Nephron (organoid): Measurements from ENCODE around the gene CFL2.
A peak's percentile ranks its signal among the peaks of the same experiment; 100 is the strongest.
"Not testable (repeated sequence)": the region's sequence is repeated elsewhere in the genome, so short reads cannot be mapped to it uniquely, and the experiment has no call there.

ENCODE experiments used
- H3K27ac Mint-ChIP-seq, 3 experiments: 2 replicates each; pipeline ENCODE4 v1.8.0; 2020; ENCODE audit warnings: mixed read lengths in 3 of 3, mild to moderate bottlenecking in 2 of 3, moderate library complexity in 1 of 3
- H3K27me3 Mint-ChIP-seq: 2 replicates; pipeline ENCODE4 v1.8.0; 2021; ENCODE audit warnings: low read depth, mild to moderate bottlenecking, moderate library complexity, mixed read lengths
- H3K36me3 Mint-ChIP-seq: 2 replicates; pipeline ENCODE4 v1.8.0; 2020; ENCODE audit warnings: low read depth, mixed read lengths
- H3K4me1 Mint-ChIP-seq: 2 replicates; pipeline ENCODE4 v1.8.0; 2020; ENCODE audit warnings: mixed read lengths
- H3K4me3 Mint-ChIP-seq, 3 experiments: 2 replicates each; pipeline ENCODE4 v1.8.0; 2020; ENCODE audit warnings: mild to moderate bottlenecking in 3 of 3, mixed read lengths in 3 of 3, moderate library complexity in 2 of 3
- H3K9me3 Mint-ChIP-seq: 2 replicates; pipeline ENCODE4 v1.8.0; 2020; ENCODE audit warnings: mixed read lengths
- CTCF ChIP-seq, 3 experiments: fragments of 200-600 bp; sonication (generic); IDR thresholded peaks; one replicate each; pipeline ENCODE4 v1.5.0; 2021; ENCODE audit warnings: antibody characterized with exemption in 3 of 3; ENCODE audit not compliant: unreplicated experiment in 3 of 3

Gene CFL2

GRCh38 chr14:34742270-34743115, 28.1 kb upstream of the CFL2 start:
- TF ChIP-seq CTCF (IDR thresholded peaks at IDR 0.05; ENCODE audit: unreplicated experiment in 3 of 3) = no peak
- Mint-ChIP-seq H3K27ac (peak overlapping the region in 1 of 3 experiments; percentile 12), H3K4me1 (peaks cover 6% of the 10 kb centered on the region), H3K36me3 (no peaks in the 10 kb centered on the region), H3K4me3 (no peak overlapping the region), H3K27me3 (no peaks in the 10 kb centered on the region), H3K9me3 (peaks cover 8% of the 10 kb centered on the region)

- Mint-ChIP-seq H3K4me1 (peaks cover 6% of the 10 kb centered on the region), H3K27ac (peak overlapping the region in 1 of 3 experiments; percentile 12), H3K9me3 (peaks cover 8% of the 10 kb centered on the region), H3K27me3 (no peaks in the 10 kb centered on the region), H3K4me3 (no peak overlapping the region), H3K36me3 (no peaks in the 10 kb centered on the region)
- TF ChIP-seq CTCF (IDR thresholded peaks at IDR 0.05; ENCODE audit: unreplicated experiment in 3 of 3) = no peak
Observed at GRCh38 chr14:34741840-34742239, 27.4 kb upstream of the CFL2 start.

- not testable (repeated sequence) for H3K27me3 Mint-ChIP-seq, H3K27ac Mint-ChIP-seq, H3K36me3 Mint-ChIP-seq, H3K4me3 Mint-ChIP-seq, H3K4me1 Mint-ChIP-seq, H3K9me3 Mint-ChIP-seq
Observed at GRCh38 chr14:34740139-34740538, 25.7 kb upstream of the CFL2 start.

GRCh38 chr14:34737079-34737478, 22.7 kb upstream of the CFL2 start:
- not testable (repeated sequence) for H3K36me3 Mint-ChIP-seq, H3K4me3 Mint-ChIP-seq, H3K27me3 Mint-ChIP-seq

GRCh38 chr14:34733245-34733644, 18.9 kb upstream of the CFL2 start:
- no peak for TF ChIP-seq CTCF (IDR thresholded peaks at IDR 0.05; ENCODE audit: unreplicated experiment in 3 of 3)
- Mint-ChIP-seq H3K4me1 (no peaks in the 10 kb centered on the region), H3K27ac (peak overlapping the region in 1 of 3 experiments; percentile 59), H3K9me3 (no peaks in the 10 kb centered on the region), H3K27me3 (no peaks in the 10 kb centered on the region), H3K4me3 (no peak overlapping the region), H3K36me3 (no peaks in the 10 kb centered on the region)

More at GRCh38 chr14:34737079-34737478, 22.7 kb upstream of the CFL2 start:
- H3K4me1 Mint-ChIP-seq, H3K27ac Mint-ChIP-seq, H3K9me3 Mint-ChIP-seq: not testable (repeated sequence)

GRCh38 chr14:34732802-34733201, 18.4 kb upstream of the CFL2 start:
- Mint-ChIP-seq H3K4me3 (no peak overlapping the region), H3K4me1 (no peaks in the 10 kb centered on the region), H3K27me3 (no peaks in the 10 kb centered on the region), H3K36me3 (no peaks in the 10 kb centered on the region), H3K9me3 (no peaks in the 10 kb centered on the region), H3K27ac (peak overlapping the region in 1 of 3 experiments; percentile 21)
- no peak for TF ChIP-seq CTCF (IDR thresholded peaks at IDR 0.05; ENCODE audit: unreplicated experiment in 3 of 3)

GRCh38 chr14:34723867-34724266, 9.5 kb upstream of the CFL2 start:
- peaks cover 9% of the 10 kb centered on the region for H3K4me1 Mint-ChIP-seq
- TF ChIP-seq CTCF (IDR thresholded peaks at IDR 0.05; ENCODE audit: unreplicated experiment in 3 of 3) = no peak
- no peaks in the 10 kb centered on the region for H3K9me3 Mint-ChIP-seq
- no peak overlapping the region for H3K4me3 Mint-ChIP-seq
- no peaks in the 10 kb centered on the region for H3K36me3 Mint-ChIP-seq
- H3K27me3 Mint-ChIP-seq = no peaks in the 10 kb centered on the region
- peak overlapping the region in 1 of 3 experiments; percentile 24 for H3K27ac Mint-ChIP-seq
